Activated naive CD4-positive, alpha-beta T cell treated with anti-CD3 and anti-CD28 coated beads, Interleukin-2, amount 50 U/mL, for 72 hours (primary cell): ENCODE data around the gene BLTP2. TPM values are rescaled to one million over a fixed set of nuclear protein-coding genes. Genes with fewer than 3 reads are reported as not detected.
"Not testable (repeated sequence)": the region's sequence is repeated elsewhere in the genome, so short reads cannot be mapped to it uniquely, and the experiment has no call there.

Source experiments
- ATAC-seq, 2 donors: fragments of 150-1000 bp; cut with Tn5 transposase; 2 replicates each; pipeline ENCODE4 v1.10.0; 2021; ENCODE audit warnings: mild to moderate bottlenecking in 2 of 2, moderate library complexity in 2 of 2
- DNase-seq, 2 donors: peaks; one replicate each; pipeline ENCODE4 v3.0.0; 2021 to 2022; ENCODE audit warnings: low spot score in 2 of 2
- H3K27ac Mint-ChIP-seq, 2 donors: one replicate each; pipeline ENCODE4 v1.8.0; 2022; ENCODE audit warnings: mild to moderate bottlenecking in 2 of 2, mixed read lengths in 2 of 2
- H3K36me3 Mint-ChIP-seq, 2 donors: one replicate each; pipeline ENCODE4 v1.8.0; 2022; ENCODE audit warnings: mixed read lengths in 2 of 2
- H3K9me3 Mint-ChIP-seq, 2 donors: one replicate each; pipeline ENCODE4 v1.8.0; 2022; ENCODE audit warnings: mixed read lengths in 2 of 2
- total RNA-seq, 2 donors: library from RNA; stranded (reverse); gene quantifications; one replicate each; pipeline ENCODE4 v1.2.3, GENCODE V29; 2022

BLTP2 gene
- 100 to 1,000 TPM; 155 to 156 TPM for total RNA-seq

DNA sequence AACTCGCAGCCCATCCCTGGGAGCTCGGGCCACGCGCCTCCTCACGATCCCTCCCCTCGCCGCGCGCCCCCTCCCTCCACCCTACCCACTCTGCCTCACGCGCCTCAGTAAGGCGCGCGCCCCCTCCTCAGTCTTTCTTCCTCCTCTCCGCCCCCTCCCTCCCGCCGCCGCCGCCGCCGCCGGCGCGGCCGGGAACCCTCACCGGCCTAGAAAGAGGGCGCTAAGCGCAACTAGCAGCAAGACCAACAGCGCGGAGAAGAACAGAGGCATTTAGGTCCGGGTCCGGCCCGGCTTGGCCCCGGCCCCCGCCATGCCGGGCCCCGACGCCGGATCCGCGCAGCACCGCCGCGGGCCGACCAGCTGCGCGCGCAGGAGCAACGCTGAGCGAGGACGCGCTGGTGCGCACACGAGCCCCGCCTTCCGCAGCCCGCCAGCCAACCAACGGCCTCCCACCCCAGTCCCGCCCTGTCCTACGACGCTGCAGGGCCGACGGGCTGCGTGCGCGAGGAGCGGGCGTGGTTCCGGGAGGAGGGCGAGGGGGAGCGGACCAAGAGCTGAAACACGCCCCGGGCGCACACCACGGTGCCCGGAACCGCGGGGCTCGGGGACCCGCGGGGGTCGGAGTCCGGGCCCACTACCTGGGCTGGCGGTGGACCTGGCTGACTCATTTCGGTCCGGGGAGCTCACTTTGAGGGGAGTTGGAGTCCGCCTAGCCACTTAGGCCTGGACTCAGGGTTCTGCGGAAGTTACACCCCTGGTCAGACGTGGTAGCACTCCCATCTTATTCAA is at the start of gene BLTP2:
TSS of gene BLTP2 (minus strand) at position 372 of the 789 bp plus-strand sequence. CDS start at position 270, 102 bp downstream.
- Mint-ChIP-seq H3K27ac (peak within 1 kb of the TSS; percentile 89 to 95), H3K9me3 (no peaks in the 10 kb centered on the region), H3K36me3 (peaks cover 27 to 32% of the 10 kb centered on the region in 2 donors)
- DNase-seq (peak; percentile 91 to 94), ATAC-seq (peak; percentile 98 to 99)

DNA sequence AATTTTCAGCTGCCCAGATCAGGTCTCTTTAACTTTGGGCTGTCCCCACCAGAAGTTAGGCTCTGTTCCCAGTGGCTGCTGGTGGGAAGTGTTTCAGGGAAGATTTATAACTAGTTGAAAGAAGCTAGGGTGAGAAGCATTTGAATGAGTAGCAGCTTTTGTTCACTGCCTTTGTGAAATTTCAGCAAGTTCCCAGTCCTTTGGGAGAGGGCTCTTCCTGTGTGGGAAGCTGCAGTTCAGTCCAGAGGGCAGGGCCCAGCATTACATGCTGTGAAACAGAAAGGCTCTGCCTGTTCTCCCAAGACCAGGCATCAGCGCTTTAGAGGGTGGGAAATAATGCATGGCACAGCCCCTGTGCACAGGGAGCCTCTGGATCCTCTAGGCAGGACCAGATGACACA is 48.9 kb upstream of the BLTP2 start:
- Mint-ChIP-seq H3K36me3 (peaks cover 5 to 34% of the 10 kb centered on the region in 2 donors), H3K27ac (peak overlapping the region; percentile 20 to 37), H3K9me3 (no peaks in the 10 kb centered on the region)
- no peak for DNase-seq
- ATAC-seq: no peak

DNA sequence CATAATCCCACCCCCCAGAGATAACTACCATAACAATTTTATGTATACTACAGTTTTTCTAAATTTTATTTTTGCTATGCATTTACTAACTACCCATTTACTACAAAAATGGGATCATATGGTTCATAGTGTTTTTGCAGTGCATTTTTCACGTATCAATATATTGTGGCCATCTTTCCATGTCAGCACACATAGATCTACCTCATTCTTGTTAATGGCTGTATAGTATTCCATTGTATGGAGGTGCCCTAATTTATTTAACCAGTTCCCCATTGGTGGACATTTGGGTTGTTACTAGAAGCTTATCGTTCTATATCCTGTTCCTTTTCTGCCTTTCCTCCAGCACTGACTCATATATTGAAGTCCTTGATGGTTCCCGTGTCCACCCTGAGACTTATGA is 44.1 kb upstream of the BLTP2 start:
- no peaks in the 10 kb centered on the region for H3K9me3 Mint-ChIP-seq
- H3K36me3 Mint-ChIP-seq: peaks cover 30 to 48% of the 10 kb centered on the region in 2 donors
- H3K27ac Mint-ChIP-seq: no peak overlapping the region
- ATAC-seq (no peak), DNase-seq (no peak)

DNA sequence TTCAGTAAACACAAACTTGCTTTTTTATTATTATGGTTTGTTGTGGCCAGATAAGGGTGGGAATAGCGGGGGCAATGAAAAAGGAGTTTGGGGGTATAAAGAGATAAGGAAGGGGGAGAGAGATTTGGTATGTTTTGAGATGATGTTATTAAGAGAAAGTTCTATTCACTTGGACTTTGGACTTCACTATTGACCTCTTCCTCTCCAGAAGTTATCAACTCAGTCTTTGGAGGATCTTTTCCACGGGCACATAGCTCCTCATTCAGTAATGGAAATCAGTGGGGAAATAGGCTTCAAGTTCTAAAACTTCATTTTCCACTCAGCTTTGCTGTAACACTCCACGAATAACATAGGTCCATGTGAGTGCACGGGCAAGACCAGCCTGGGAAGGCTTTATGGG is 43.5 kb upstream of the BLTP2 start:
- DNase-seq (no peak), ATAC-seq (no peak)
- H3K27ac Mint-ChIP-seq: peak overlapping the region in 1 of 2 donors; percentile 67
- H3K9me3 Mint-ChIP-seq: no peaks in the 10 kb centered on the region
- peaks cover 30 to 44% of the 10 kb centered on the region in 2 donors for H3K36me3 Mint-ChIP-seq

DNA sequence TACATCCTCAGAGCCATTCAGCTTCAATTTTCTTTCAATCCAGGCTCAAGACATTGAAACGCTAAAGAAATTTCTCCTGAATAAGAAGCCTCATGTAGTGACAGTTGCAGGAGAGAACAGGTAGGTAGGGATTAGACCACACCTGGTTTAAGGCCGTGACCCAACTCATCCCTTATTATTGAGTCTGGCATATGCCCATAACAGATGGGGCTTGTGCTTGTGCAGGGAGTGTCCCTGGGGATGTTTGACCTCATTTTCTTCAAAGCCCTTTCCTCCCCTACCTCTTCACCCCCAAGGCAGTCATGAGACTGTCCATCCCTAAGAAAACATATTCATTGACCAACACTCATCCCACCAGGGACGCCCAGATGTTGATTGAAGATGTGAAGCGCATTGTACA is 41.3 kb upstream of the BLTP2 start:
- no peak for ATAC-seq
- no peaks in the 10 kb centered on the region for H3K9me3 Mint-ChIP-seq
- DNase-seq: no peak
- H3K36me3 Mint-ChIP-seq: peaks cover 43 to 50% of the 10 kb centered on the region in 2 donors
- peak overlapping the region in 1 of 2 donors; percentile 56 for H3K27ac Mint-ChIP-seq

DNA sequence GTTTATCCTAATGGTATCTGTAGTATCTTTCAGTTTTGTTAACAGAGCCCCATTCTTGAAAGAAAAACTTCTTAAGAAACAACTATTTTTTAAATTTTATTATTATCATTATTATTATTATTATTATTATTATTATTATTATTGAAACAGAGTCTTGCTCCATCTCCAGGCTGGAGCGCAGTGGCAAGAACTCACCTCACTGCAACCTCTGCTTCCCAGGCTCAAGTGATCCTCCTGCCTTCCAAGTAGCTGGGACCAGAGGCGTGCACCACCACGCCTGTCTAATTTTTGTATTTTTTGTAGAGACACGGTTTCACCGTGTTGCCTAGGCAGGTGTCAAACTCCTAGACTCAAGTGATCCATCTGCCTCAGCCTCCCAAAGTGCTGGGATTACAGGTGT is 40.4 kb upstream of the BLTP2 start:
- peaks cover 42 to 43% of the 10 kb centered on the region in 2 donors for H3K36me3 Mint-ChIP-seq
- ATAC-seq (no peak), DNase-seq (no peak)
- no peaks in the 10 kb centered on the region for H3K9me3 Mint-ChIP-seq
- H3K27ac Mint-ChIP-seq: peak overlapping the region in 1 of 2 donors; percentile 22

DNA sequence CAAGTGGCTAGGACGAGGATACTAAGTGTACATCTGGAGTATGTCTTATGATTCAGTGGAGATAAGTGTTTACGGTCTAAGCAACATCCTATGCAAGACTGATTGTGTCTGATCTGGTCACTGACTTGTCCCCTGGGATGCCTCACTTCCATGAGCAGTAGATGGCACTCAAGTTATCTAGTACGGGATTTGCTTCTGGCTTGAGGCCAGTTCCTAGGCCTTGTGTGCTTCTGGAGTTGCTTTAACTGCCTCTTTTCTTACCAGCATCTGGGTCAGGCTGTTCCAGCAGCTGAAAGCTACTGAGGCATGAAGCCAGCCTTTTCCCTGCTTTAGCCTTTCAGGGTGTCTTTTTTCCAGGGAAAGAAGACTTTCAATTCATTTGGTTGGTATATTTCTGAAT is 40.0 kb upstream of the BLTP2 start:
- ATAC-seq: no peak

DNA sequence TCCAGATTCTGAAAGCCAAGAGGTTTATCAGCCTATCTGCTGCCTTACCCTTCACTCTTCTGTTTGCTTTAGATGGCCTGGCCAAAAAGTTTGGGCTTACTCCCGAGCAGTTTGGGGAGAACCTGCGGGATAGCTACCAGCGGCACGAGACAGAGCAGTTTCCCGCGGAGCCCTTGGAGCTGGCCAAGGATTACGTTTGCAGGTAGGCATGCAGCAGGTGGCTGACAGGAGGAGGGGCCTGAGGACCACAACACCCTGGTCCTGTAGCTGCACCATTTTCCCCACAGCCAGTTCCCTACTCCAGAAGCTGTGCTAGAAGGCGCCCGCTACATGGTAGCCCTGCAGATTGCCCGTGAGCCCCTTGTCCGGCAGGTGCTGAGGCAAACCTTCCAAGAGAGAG is 37.7 kb upstream of the BLTP2 start:
- H3K9me3 Mint-ChIP-seq: no peaks in the 10 kb centered on the region
- H3K36me3 Mint-ChIP-seq: peaks cover 18 to 35% of the 10 kb centered on the region in 2 donors
- ATAC-seq: no peak
- H3K27ac Mint-ChIP-seq: no peak overlapping the region
- no peak for DNase-seq

More for the DNA sequence above, 40.0 kb upstream of the BLTP2 start:
- peaks cover 38 to 43% of the 10 kb centered on the region in 2 donors for H3K36me3 Mint-ChIP-seq
- H3K9me3 Mint-ChIP-seq: no peaks in the 10 kb centered on the region
- H3K27ac Mint-ChIP-seq: peak overlapping the region in 1 of 2 donors; percentile 13
- no peak for DNase-seq

DNA sequence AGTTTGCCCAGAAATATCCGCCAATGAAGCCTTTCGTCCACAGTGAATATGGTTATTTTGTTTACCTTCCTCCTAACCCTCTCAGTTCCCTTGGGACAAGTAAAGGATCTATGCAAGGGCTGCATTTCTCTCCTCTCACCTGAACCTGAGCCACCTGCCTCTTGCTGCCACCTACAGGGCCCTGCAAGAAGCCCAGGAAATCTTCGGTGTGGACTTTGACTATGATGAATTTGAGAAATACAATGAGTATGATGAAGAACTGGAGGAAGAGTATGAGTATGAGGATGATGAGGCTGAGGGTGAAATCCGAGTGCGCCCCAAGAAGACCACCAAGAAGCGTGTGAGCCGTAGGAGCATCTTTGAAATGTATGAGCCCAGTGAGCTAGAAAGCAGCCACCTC is 31.0 kb upstream of the BLTP2 start:
- H3K36me3 Mint-ChIP-seq: peaks cover 16 to 20% of the 10 kb centered on the region in 2 donors
- ATAC-seq (peak in 1 of 2 donors; percentile 39), DNase-seq (peak in 1 of 2 donors; percentile 11)
- H3K27ac Mint-ChIP-seq: no peak overlapping the region
- H3K9me3 Mint-ChIP-seq: no peaks in the 10 kb centered on the region

DNA sequence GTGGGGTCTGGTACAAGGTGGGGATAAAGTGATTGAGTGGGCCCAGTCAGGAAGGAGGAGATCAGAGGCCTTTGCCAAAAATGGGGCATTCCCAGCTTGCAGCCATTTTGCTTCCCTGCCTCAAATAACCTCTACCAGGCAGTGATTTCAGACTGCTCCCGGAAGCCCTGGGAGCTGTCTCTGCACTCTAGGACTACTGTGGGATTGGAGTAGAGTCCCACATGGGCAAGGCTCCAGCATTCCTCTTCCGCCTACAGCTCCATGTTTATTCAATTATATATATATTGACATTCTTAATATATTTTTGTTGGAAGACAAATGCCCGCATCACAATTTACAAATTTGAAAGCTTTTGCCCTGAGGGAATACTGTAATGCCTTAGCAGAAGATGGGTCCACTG is 30.5 kb upstream of the BLTP2 start:
- Mint-ChIP-seq H3K36me3 (peaks cover 19 to 20% of the 10 kb centered on the region in 2 donors), H3K27ac (no peak overlapping the region), H3K9me3 (no peaks in the 10 kb centered on the region)
- ATAC-seq (no peak), DNase-seq (no peak)

DNA sequence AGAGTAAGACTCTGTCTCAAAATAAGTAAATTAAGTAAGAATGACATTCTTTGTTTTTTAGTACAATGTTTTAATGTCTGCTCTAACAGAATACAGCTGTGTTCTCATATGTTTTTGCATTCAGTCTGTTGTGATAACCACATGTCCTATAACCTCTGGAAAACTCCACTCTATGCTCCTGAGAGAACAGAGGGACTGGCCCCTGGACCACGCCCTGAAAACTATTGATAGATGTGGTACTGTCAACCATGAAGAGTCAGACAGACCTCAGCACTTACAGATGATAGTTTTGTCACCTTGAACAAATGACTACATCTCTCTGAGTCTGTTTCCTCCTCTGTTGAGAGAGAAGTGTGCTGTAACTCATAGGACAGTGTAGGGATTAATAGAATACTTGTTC is 25.0 kb upstream of the BLTP2 start:
- Mint-ChIP-seq H3K36me3 (peaks cover 14 to 19% of the 10 kb centered on the region in 2 donors), H3K9me3 (no peaks in the 10 kb centered on the region), H3K27ac (no peak overlapping the region)
- DNase-seq: no peak
- ATAC-seq: peak in 1 of 2 donors; percentile 84

DNA sequence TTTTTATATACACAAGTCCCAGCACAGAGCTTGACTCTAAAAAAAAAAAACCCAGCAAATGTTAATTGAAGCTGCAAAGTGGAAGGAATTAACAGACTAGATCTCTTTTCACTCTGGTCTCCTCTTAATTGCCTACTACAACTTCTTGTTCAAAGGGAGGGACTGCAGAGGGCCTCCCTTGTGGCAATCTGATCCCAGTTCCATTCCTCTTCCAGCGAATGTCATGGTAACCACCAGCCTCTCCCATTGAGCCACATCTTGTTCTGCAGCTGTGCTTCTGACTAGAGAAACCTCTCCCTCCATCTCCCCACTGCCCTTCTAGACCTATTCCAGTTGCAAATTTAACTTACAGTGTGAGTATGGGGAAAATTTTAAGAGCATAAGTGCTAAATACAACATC is 22.9 kb upstream of the BLTP2 start:
- no peaks in the 10 kb centered on the region for H3K9me3 Mint-ChIP-seq
- DNase-seq: no peak
- H3K36me3 Mint-ChIP-seq: peaks cover 15 to 21% of the 10 kb centered on the region in 2 donors
- H3K27ac Mint-ChIP-seq: peak overlapping the region in 1 of 2 donors; percentile 63
- ATAC-seq: no peak

DNA sequence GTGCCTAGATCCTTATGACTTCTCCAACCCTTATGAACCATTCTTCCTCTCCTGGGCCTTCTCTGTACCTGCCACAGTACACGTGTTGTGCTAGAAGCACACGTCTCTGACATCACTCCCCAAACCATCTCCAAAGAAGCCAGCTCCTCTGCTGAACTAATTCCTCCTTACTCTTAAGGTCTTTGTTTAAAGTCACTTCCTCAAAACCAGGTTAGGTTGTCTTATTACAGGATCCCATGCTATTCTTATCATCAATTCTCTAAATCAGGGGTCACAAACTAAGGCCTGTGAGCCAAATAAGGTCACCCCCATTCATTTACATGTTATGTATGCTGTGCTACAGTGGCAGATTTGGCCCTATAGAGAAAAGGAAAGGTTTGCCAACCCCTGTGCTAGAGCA is 21.0 kb upstream of the BLTP2 start:
- Mint-ChIP-seq H3K9me3 (no peaks in the 10 kb centered on the region), H3K36me3 (peaks cover 29 to 33% of the 10 kb centered on the region in 2 donors), H3K27ac (peak overlapping the region in 1 of 2 donors; percentile 1)
- ATAC-seq: no peak
- DNase-seq: no peak

DNA sequence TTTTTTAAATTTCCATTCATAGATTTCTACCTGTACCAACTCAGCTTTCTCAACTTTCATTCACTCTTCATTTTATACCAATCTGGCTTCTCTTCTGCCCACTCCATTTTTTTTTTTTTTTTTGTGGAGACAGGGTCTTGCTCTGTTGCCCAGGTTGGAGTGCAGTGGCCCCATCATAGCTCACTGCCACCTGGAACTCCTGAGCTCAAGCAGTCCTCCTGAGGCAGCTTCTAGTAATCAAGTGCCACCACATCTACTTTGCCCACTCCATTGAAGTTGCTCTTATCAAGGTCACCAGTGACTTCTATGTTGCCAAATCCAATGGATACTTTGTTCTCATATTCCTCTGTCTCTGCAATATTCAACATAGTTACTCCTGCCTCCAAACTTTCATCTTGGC is 18.8 kb upstream of the BLTP2 start:
- H3K9me3 Mint-ChIP-seq: no peaks in the 10 kb centered on the region
- ATAC-seq: no peak
- DNase-seq: no peak
- H3K36me3 Mint-ChIP-seq: peaks cover 34 to 41% of the 10 kb centered on the region in 2 donors
- peak overlapping the region; percentile 96 to 99 for H3K27ac Mint-ChIP-seq

DNA sequence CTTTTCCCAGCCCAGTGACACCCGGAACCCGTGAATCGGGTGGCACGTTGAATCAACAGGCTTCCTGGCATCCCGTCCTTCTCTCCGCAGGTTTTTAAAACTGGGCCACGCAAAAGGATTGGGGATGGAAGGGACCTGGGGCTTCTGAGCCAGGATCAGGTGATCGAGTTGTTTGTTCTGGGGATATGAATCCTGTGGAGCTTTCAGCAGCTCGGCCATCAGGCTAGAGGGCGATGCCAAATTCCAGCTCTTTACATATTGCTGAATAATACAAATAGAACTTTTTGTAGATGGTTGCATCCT is 17.5 kb upstream of the BLTP2 start:
- H3K9me3 Mint-ChIP-seq: no peaks in the 10 kb centered on the region
- peak overlapping the region; percentile 96 to 99 for H3K27ac Mint-ChIP-seq
- no peak for ATAC-seq
- H3K36me3 Mint-ChIP-seq: peaks cover 34 to 41% of the 10 kb centered on the region in 2 donors
- DNase-seq: no peak

DNA sequence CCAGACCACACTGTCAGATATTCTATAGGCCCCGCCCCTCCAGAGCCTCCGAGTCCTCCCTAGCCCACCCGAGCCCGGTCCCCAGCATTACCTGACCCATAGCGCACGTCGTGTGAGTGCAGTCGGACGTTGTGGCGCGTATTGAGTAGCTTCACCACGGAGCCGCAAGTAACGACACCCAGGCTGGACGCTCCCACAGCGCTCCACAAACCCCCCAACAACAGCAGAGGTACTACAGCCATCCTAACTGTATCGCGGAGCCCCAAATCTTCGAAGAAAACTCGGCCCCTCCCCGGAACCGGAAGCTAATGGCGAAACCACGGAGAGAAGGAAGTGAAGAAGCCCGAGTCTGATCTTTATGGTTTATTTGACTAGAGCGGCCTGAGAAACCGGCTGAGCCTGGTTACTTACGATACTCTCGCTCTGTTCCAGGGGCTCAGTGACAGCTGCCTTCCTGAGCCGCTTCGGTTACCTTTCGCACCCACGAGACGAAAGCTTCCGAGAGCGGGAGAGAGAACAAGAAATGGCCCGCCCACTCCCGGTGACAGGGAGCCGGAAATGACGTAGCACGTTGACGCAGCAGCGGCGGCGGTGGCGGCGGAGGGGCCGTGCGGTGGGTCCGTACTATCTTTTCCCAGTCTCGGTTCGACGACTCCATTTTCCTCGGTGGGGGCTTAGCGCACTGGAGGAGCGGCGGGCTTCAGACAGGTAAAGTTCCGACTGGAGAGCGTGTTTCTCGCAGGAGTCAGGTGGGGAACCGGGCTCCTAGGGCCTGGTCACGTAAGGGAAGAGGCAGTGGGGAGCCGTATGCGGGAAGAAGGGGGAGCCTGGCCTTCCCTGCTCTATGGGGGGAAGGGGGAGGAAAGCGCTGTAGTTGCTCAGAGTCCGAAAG is 16.9 kb upstream of the BLTP2 start, which contains the start of the genes SDF2 and SUPT6H:
TSS of gene SDF2 (minus strand) at position 272 of the 892 bp plus-strand sequence. CDS start at position 242, 30 bp downstream.
TSS of gene SUPT6H (plus strand) at position 571 of the 892 bp plus-strand sequence. CDS start 11,197 bp downstream, outside the sequence.
- Mint-ChIP-seq H3K9me3 (no peaks in the 10 kb centered on the region), H3K27ac (peak within 1 kb of the TSS; percentile 96 to 99), H3K36me3 (peaks cover 34 to 41% of the 10 kb centered on the region in 2 donors)
- ATAC-seq: peak; percentile 94
- DNase-seq: peak; percentile 93

DNA sequence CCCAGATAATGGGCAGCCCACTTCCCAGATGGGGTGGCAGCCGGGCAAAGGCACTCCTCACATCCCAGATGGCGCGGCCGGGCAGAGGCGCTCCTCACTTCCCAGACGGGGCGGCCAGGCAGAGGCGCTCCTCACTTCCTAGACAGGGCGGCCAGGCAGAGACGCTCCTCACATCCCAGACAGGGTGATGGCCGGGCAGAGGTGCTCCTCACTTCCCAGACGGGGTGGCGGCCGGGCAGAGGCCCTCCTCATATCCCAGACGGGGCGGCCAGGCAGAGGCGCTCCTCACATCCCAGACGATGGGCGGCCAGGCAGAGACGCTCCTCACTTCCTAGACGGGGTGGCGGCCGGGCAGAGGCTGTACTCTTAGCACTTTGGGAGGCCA is 14.5 kb upstream of the BLTP2 start:
- peaks cover 27 to 41% of the 10 kb centered on the region in 2 donors for H3K36me3 Mint-ChIP-seq
- not testable (repeated sequence) for H3K9me3 Mint-ChIP-seq, DNase-seq, ATAC-seq
- peak overlapping the region in 1 of 2 donors; percentile 96 for H3K27ac Mint-ChIP-seq
